Measurements from ENCODE around the gene XKR8. TPM values are rescaled to one million over a fixed set of nuclear protein-coding genes. Genes with fewer than 3 reads are reported as not detected.

Gene XKR8
- total and polyA plus RNA-seq, 8 donors: 7.9 to 10.3 (median 8.5) TPM

- Histone ChIP-seq H3K4me3 (no peak overlapping the region), H3K9me3 (no peaks in the 10 kb centered on the region), H3K4me1 (peaks cover 0 to 3% of the 10 kb centered on the region in 2 donors), H3K36me3 (peaks cover 0 to 65% of the 10 kb centered on the region in 2 donors), H3K27ac (no peak overlapping the region), H3K27me3 (no peaks in the 10 kb centered on the region)
- TF ChIP-seq CTCF (IDR thresholded peaks at IDR 0.05): no peak
- no peak for ATAC-seq
- no peak for DNase-seq
- intact Hi-C loops (cut with DNase I): no loop called here
Observed at GRCh38 chr1:27967106-27967883, 7.5 kb downstream of the XKR8 start.

GRCh38 chr1:27967884-27968466 is 8.2 kb downstream of the XKR8 start:
- H3K4me1 ChIP-seq: no peaks in the 10 kb centered on the region
- H3K27ac ChIP-seq: no peak overlapping the region
- no peak for TF ChIP-seq CTCF (IDR thresholded peaks at IDR 0.05)
- intact Hi-C loops (cut with DNase I): no loop called here
- ATAC-seq (no peak), DNase-seq (no peak)
- no peaks in the 10 kb centered on the region for H3K9me3 ChIP-seq
- H3K36me3 ChIP-seq: peaks cover 0 to 72% of the 10 kb centered on the region in 2 donors
- H3K27me3 ChIP-seq: no peaks in the 10 kb centered on the region
- no peak overlapping the region for H3K4me3 ChIP-seq

GRCh38 chr1:27968692-27969091 is 8.9 kb downstream of the XKR8 start:
- Histone ChIP-seq H3K9me3 (no peaks in the 10 kb centered on the region), H3K4me1 (no peaks in the 10 kb centered on the region), H3K4me3 (no peak overlapping the region), H3K36me3 (peaks cover 0 to 72% of the 10 kb centered on the region in 2 donors), H3K27ac (no peak overlapping the region), H3K27me3 (no peaks in the 10 kb centered on the region)
- TF ChIP-seq CTCF (IDR thresholded peaks at IDR 0.05): no peak
- intact Hi-C loops (cut with DNase I): no loop called here
- no peak for DNase-seq
- peak; percentile 48 for ATAC-seq

- Histone ChIP-seq H3K4me3 (no peak overlapping the region), H3K36me3 (peaks cover 0 to 71% of the 10 kb centered on the region in 2 donors), H3K27me3 (no peaks in the 10 kb centered on the region), H3K4me1 (no peaks in the 10 kb centered on the region), H3K27ac (peak overlapping the region; percentile 23 to 53), H3K9me3 (no peaks in the 10 kb centered on the region)
- DNase-seq (peak in 1 of 4 donors; percentile 49), ATAC-seq (peak; percentile 25)
- intact Hi-C loops (cut with DNase I): no loop called here
- no peak for TF ChIP-seq CTCF (IDR thresholded peaks at IDR 0.05)
Observed at GRCh38 chr1:27970401-27970800, 10.6 kb downstream of the XKR8 start.

GRCh38 chr1:27971674-27972073 is 11.9 kb downstream of the XKR8 start:
- no peak for ATAC-seq
- intact Hi-C loops (cut with DNase I): no loop called here
- H3K36me3 ChIP-seq: peaks cover 0 to 71% of the 10 kb centered on the region in 2 donors

More at GRCh38 chr1:27971674-27972073, 11.9 kb downstream of the XKR8 start:
- Histone ChIP-seq H3K27me3 (no peaks in the 10 kb centered on the region), H3K9me3 (no peaks in the 10 kb centered on the region), H3K27ac (no peak overlapping the region), H3K4me1 (no peaks in the 10 kb centered on the region), H3K4me3 (no peak overlapping the region)
- TF ChIP-seq CTCF (IDR thresholded peaks at IDR 0.05): no peak
- no peak for DNase-seq
